Activated naive CD8-positive, alpha-beta T cell (primary cell): Measurements from ENCODE around the gene CDH2.

Experiments
- H3K27ac Mint-ChIP-seq: one replicate; pipeline ENCODE4 v1.8.0; 2021; ENCODE audit warnings: mixed read lengths
- H3K27me3 Mint-ChIP-seq: one replicate; pipeline ENCODE4 v1.8.0; 2021; ENCODE audit warnings: mixed read lengths
- H3K36me3 Mint-ChIP-seq: one replicate; pipeline ENCODE4 v1.8.0; 2021; ENCODE audit warnings: mixed read lengths
- H3K4me1 Mint-ChIP-seq: one replicate; pipeline ENCODE4 v1.8.0; 2021; ENCODE audit warnings: low read depth, mixed read lengths
- H3K4me3 Mint-ChIP-seq: one replicate; pipeline ENCODE4 v1.8.0; 2021; ENCODE audit warnings: mild to moderate bottlenecking, mixed read lengths
- H3K9me3 Mint-ChIP-seq: one replicate; pipeline ENCODE4 v1.8.0; 2021; ENCODE audit warnings: low read depth, mixed read lengths

Gene CDH2

GRCh38 chr18:28176948-28177827 is at the start of gene CDH2:
Gene CDH2 (minus strand): TSS chr18:28177130. CDS start chr18:28177022, 108 bp downstream.
- Mint-ChIP-seq H3K4me1 (peaks cover 15% of the 10 kb centered on the region), H3K36me3 (no peaks in the 10 kb centered on the region), H3K27me3 (peaks cover 32% of the 10 kb centered on the region), H3K4me3 (peak within 1 kb of the TSS; percentile 66), H3K9me3 (no peaks in the 10 kb centered on the region), H3K27ac (no peak within 1 kb of the TSS)

GRCh38 chr18:28212060-28212459 is 35.1 kb upstream of the CDH2 start:
- no peak overlapping the region for H3K27ac Mint-ChIP-seq
- H3K4me3 Mint-ChIP-seq: no peak overlapping the region
- peaks cover 7% of the 10 kb centered on the region for H3K9me3 Mint-ChIP-seq
- no peaks in the 10 kb centered on the region for H3K27me3 Mint-ChIP-seq
- H3K36me3 Mint-ChIP-seq: no peaks in the 10 kb centered on the region
- H3K4me1 Mint-ChIP-seq: no peaks in the 10 kb centered on the region

- H3K27ac Mint-ChIP-seq: no peak overlapping the region
- no peaks in the 10 kb centered on the region for H3K4me1 Mint-ChIP-seq
- peaks cover 7% of the 10 kb centered on the region for H3K9me3 Mint-ChIP-seq
- H3K27me3 Mint-ChIP-seq: no peaks in the 10 kb centered on the region
- no peaks in the 10 kb centered on the region for H3K36me3 Mint-ChIP-seq
- H3K4me3 Mint-ChIP-seq: no peak overlapping the region
Observed at GRCh38 chr18:28208712-28209265, 31.9 kb upstream of the CDH2 start.

GRCh38 chr18:28208268-28208667 is 31.3 kb upstream of the CDH2 start:
- no peak overlapping the region for H3K4me3 Mint-ChIP-seq
- H3K36me3 Mint-ChIP-seq: no peaks in the 10 kb centered on the region
- H3K9me3 Mint-ChIP-seq: peaks cover 7% of the 10 kb centered on the region
- H3K27ac Mint-ChIP-seq: no peak overlapping the region
- H3K4me1 Mint-ChIP-seq: no peaks in the 10 kb centered on the region
- H3K27me3 Mint-ChIP-seq: no peaks in the 10 kb centered on the region

GRCh38 chr18:28204154-28204553 is 27.2 kb upstream of the CDH2 start:
- peaks cover 7% of the 10 kb centered on the region for H3K9me3 Mint-ChIP-seq
- no peak overlapping the region for H3K27ac Mint-ChIP-seq
- H3K4me3 Mint-ChIP-seq: no peak overlapping the region
- no peaks in the 10 kb centered on the region for H3K27me3 Mint-ChIP-seq
- no peaks in the 10 kb centered on the region for H3K4me1 Mint-ChIP-seq
- no peaks in the 10 kb centered on the region for H3K36me3 Mint-ChIP-seq

GRCh38 chr18:28201056-28201455 is 24.1 kb upstream of the CDH2 start:
- Mint-ChIP-seq H3K36me3 (no peaks in the 10 kb centered on the region), H3K4me3 (no peak overlapping the region), H3K27ac (no peak overlapping the region), H3K9me3 (no peaks in the 10 kb centered on the region), H3K4me1 (no peaks in the 10 kb centered on the region), H3K27me3 (no peaks in the 10 kb centered on the region)

- Mint-ChIP-seq H3K9me3 (no peaks in the 10 kb centered on the region), H3K36me3 (no peaks in the 10 kb centered on the region), H3K4me1 (no peaks in the 10 kb centered on the region), H3K4me3 (no peak overlapping the region), H3K27ac (no peak overlapping the region), H3K27me3 (no peaks in the 10 kb centered on the region)
Observed at GRCh38 chr18:28198620-28199019, 21.7 kb upstream of the CDH2 start.

- Mint-ChIP-seq H3K27ac (no peak overlapping the region), H3K4me3 (no peak overlapping the region), H3K27me3 (no peaks in the 10 kb centered on the region), H3K4me1 (no peaks in the 10 kb centered on the region), H3K9me3 (peaks cover 6% of the 10 kb centered on the region), H3K36me3 (no peaks in the 10 kb centered on the region)
Observed at GRCh38 chr18:28193177-28193778, 16.3 kb upstream of the CDH2 start.

- Mint-ChIP-seq H3K4me3 (no peak overlapping the region), H3K4me1 (no peaks in the 10 kb centered on the region), H3K27ac (no peak overlapping the region), H3K36me3 (no peaks in the 10 kb centered on the region), H3K27me3 (peaks cover 2% of the 10 kb centered on the region), H3K9me3 (peaks cover 6% of the 10 kb centered on the region)
Observed at GRCh38 chr18:28189400-28190239, 12.7 kb upstream of the CDH2 start.

- no peak overlapping the region for H3K4me3 Mint-ChIP-seq
- peaks cover 10% of the 10 kb centered on the region for H3K9me3 Mint-ChIP-seq
Observed at GRCh38 chr18:28185121-28185520, 8.2 kb upstream of the CDH2 start.

GRCh38 chr18:28183418-28184078 is 6.6 kb upstream of the CDH2 start:
- no peaks in the 10 kb centered on the region for H3K36me3 Mint-ChIP-seq
- H3K9me3 Mint-ChIP-seq: peaks cover 4% of the 10 kb centered on the region
- H3K4me3 Mint-ChIP-seq: no peak overlapping the region
- no peak overlapping the region for H3K27ac Mint-ChIP-seq
- H3K4me1 Mint-ChIP-seq: no peaks in the 10 kb centered on the region
- H3K27me3 Mint-ChIP-seq: peaks cover 13% of the 10 kb centered on the region

More at GRCh38 chr18:28185121-28185520, 8.2 kb upstream of the CDH2 start:
- Mint-ChIP-seq H3K36me3 (no peaks in the 10 kb centered on the region), H3K27ac (no peak overlapping the region), H3K4me1 (no peaks in the 10 kb centered on the region), H3K27me3 (peaks cover 8% of the 10 kb centered on the region)

GRCh38 chr18:28181616-28182015 is 4.7 kb upstream of the CDH2 start:
- H3K4me3 Mint-ChIP-seq: no peak overlapping the region
- H3K27ac Mint-ChIP-seq: no peak overlapping the region
- peaks cover 15% of the 10 kb centered on the region for H3K27me3 Mint-ChIP-seq
- H3K36me3 Mint-ChIP-seq: no peaks in the 10 kb centered on the region
- peaks cover 3% of the 10 kb centered on the region for H3K4me1 Mint-ChIP-seq
- peaks cover 4% of the 10 kb centered on the region for H3K9me3 Mint-ChIP-seq

- Mint-ChIP-seq H3K4me3 (peak overlapping the region; percentile 64), H3K4me1 (peaks cover 15% of the 10 kb centered on the region), H3K36me3 (no peaks in the 10 kb centered on the region), H3K9me3 (peaks cover 4% of the 10 kb centered on the region), H3K27me3 (peaks cover 29% of the 10 kb centered on the region), H3K27ac (no peak overlapping the region)
Observed at GRCh38 chr18:28178720-28179119, 1.8 kb upstream of the CDH2 start.
